Uterus (tissue), 4 donors: Measurements from ENCODE around the gene RELT. TPM values are rescaled to one million over a fixed set of nuclear protein-coding genes. Genes with fewer than 3 reads are reported as not detected.
A peak's percentile ranks its signal among the peaks of the same experiment; 100 is the strongest.

Experiments
- DNase-seq, 2 donors: peaks; one replicate each; pipeline ENCODE4 v3.0.0-alpha.2; 2019 to 2020
- H3K27ac ChIP-seq, 2 donors: fragments of 200-600 bp; sonication (generic); 1 replicate in 1 of 2; 2 replicates in 1 of 2; pipeline ENCODE4 v1.5.1; 2016 to 2018
- H3K27me3 ChIP-seq, 2 donors: fragments of 200-600 bp; sonication (generic); one replicate each; pipeline ENCODE4 v1.5.1; 2018 to 2019; ENCODE audit warnings: control low read depth in 1 of 2
- H3K36me3 ChIP-seq, 2 donors: fragments of 200-600 bp; sonication (generic); one replicate each; pipeline ENCODE4 v1.5.1; 2019; ENCODE audit warnings: control low read depth in 1 of 2
- H3K4me1 ChIP-seq, 2 donors: fragments of 200-600 bp; sonication (generic); one replicate each; pipeline ENCODE4 v1.5.1; 2018 to 2019; ENCODE audit warnings: control low read depth in 1 of 2
- H3K4me3 ChIP-seq, 2 donors: fragments of 200-600 bp; sonication (generic); 1 replicate in 1 of 2; 2 replicates in 1 of 2; pipeline ENCODE4 v1.5.1; 2018 to 2019; ENCODE audit warnings: mild to moderate bottlenecking in 1 of 2
- H3K9me3 ChIP-seq, 2 donors: fragments of 200-600 bp; sonication (generic); one replicate each; pipeline ENCODE4 v1.5.1; 2019; ENCODE audit warnings: control low read depth in 1 of 2
- CTCF ChIP-seq, 4 experiments: fragments of 200-600 bp in 2 of 4; fragments of 450-650 bp in 2 of 4; sonication (generic) in 2 of 4; IDR thresholded peaks; one replicate each; pipeline ENCODE4 v1.5.1; 2016 to 2019; ENCODE audit warnings: antibody characterized with exemption in 4 of 4, mild to moderate bottlenecking in 2 of 4, moderate library complexity in 1 of 4
- POLR2A ChIP-seq, 2 donors: fragments of 450-650 bp; IDR thresholded peaks; one replicate each; pipeline ENCODE4 v1.6.1; 2016; ENCODE audit warnings: antibody characterized with exemption in 2 of 2, mild to moderate bottlenecking in 1 of 2, moderate library complexity in 1 of 2
- intact Hi-C: fragments of 100-400 bp; cut with DNase I; formaldehyde crosslinking; loops from one replicate; pipeline ENCODE4 v1.15.1; 2023; ENCODE audit warnings: low total_unique reads
- total RNA-seq, 4 donors: library from RNA; depleted of rRNA in 3 of 4; stranded (reverse); fragments of >200 nt in 3 of 4; gene quantifications; one replicate each; pipeline versions ENCODE4 v1.1.0 to v1.2.4, GENCODE V29; 2014 to 2023
- donor health status: DM: yes; HTN: yes; CAD: no.

The RELT gene
- total RNA-seq, 4 donors from 2014 or later, result 0.29 to 5.8 (median 3.3) TPM; not detected in 1

- TF ChIP-seq CTCF (IDR thresholded peaks at IDR 0.05) (no peak), POLR2A (IDR thresholded peaks at IDR 0.05) (no peak)
- Histone ChIP-seq H3K4me3 (no peak overlapping the region), H3K4me1 (no peaks in the 10 kb centered on the region), H3K36me3 (no peaks in the 10 kb centered on the region), H3K27ac (no peak overlapping the region), H3K27me3 (no peaks in the 10 kb centered on the region), H3K9me3 (no peaks in the 10 kb centered on the region)
- no peak for DNase-seq
- intact Hi-C loops, result loop anchor here (5.0 kb wide), 1 partner anchor 44 kb away; no protein-coding TSS in a partner anchor
Measured at GRCh38 chr11:73391665-73392064, 15.5 kb downstream of the RELT start.

- no peak for DNase-seq
- H3K27ac ChIP-seq, result no peak overlapping the region
Measured at GRCh38 chr11:73392108-73393010, 16.2 kb downstream of the RELT start.

DNA sequence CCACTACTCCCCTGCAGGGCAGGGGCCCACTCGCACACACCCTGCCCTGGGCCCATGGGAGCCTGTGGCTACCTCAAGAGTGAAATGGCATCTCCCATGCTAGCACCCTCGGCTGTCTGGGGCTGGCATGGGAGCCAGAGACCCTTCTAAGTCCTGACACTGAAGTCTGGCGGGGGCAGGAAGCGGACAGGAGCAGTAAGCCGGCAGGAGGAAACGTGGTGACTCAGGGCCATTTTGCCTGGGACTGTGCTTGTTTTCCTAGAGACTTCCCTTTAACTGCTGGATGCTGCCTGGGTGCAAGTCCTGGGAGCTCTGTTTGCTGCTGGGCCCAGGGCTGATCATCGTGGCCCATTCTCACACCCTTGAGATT is 16.8 kb downstream of the RELT start:
- no peaks in the 10 kb centered on the region for H3K4me1 ChIP-seq
- no peak overlapping the region for H3K4me3 ChIP-seq

More at GRCh38 chr11:73392108-73393010, 16.2 kb downstream of the RELT start:
- H3K27me3 ChIP-seq, result no peaks in the 10 kb centered on the region
- intact Hi-C loops, result loop anchor here (5.0 kb wide), 1 partner anchor 45 kb away; no protein-coding TSS in a partner anchor
- no peaks in the 10 kb centered on the region for H3K4me1 ChIP-seq
- TF ChIP-seq POLR2A (IDR thresholded peaks at IDR 0.05) (no peak), CTCF (IDR thresholded peaks at IDR 0.05) (no peak)
- H3K36me3 ChIP-seq, result no peaks in the 10 kb centered on the region
- H3K4me3 ChIP-seq, result no peak overlapping the region
- no peaks in the 10 kb centered on the region for H3K9me3 ChIP-seq

DNA sequence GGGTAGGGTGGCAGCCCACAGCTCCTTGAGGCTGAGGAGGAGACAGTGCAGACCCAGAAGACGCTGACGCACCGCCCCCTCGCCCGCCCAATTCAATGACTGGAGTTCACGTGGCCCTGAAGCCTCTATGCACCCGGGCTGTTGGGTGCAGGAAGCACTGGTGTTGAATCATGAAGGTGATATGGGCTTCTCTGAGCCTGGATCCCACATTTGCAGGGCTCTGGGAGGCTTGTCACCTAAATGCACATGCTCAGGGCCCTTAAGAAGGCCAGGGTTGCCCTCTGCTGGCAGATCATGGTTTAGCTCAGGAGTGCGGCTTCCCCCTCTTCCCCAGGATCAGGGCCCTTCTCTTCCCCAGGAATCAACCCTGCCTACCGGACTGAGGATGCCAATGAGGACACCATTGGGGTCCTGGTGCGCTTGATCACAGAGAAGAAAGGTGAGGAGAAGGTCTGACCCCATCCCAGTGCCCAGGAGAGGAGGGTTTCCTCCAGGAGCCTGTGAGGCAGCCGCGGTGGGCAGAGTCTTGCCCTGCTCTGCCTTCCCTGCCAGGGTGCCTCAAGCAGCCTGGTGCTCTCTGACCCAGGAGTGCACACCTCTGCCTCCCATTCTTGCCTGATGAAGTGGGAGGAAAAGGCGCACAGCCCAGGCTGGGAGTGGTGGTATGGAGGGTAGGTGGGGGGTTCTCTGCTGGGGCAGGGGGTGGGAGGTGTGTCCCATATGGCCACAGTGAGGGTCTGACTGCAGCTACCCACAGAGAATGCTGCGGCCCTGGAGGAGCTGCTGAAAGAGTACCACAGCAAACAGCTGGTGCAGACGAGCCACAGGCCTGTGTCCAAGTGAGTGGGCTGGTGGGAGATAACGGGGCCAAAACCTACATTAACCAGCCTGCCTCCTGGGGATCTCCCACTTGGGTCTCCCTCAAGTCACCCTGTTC is 17.5 kb downstream of the RELT start:
- no peaks in the 10 kb centered on the region for H3K9me3 ChIP-seq
- H3K27ac ChIP-seq, result no peak overlapping the region
- TF ChIP-seq POLR2A (IDR thresholded peaks at IDR 0.05) (no peak), CTCF (IDR thresholded peaks at IDR 0.05) (peak; percentile 54 to 86 (median 76))
- H3K27me3 ChIP-seq, result no peaks in the 10 kb centered on the region
- no peaks in the 10 kb centered on the region for H3K36me3 ChIP-seq
- DNase-seq, result peak; percentile 68 to 73
- intact Hi-C loops, result loop anchor here (5.0 kb wide), 1 partner anchor 46 kb away; no protein-coding TSS in a partner anchor
- no peak overlapping the region for H3K4me3 ChIP-seq
- no peaks in the 10 kb centered on the region for H3K4me1 ChIP-seq

More for the DNA sequence above, 16.8 kb downstream of the RELT start:
- no peaks in the 10 kb centered on the region for H3K36me3 ChIP-seq
- no peak for TF ChIP-seq CTCF (IDR thresholded peaks at IDR 0.05)
- TF ChIP-seq POLR2A (IDR thresholded peaks at IDR 0.05), result no peak
- H3K27ac ChIP-seq, result no peak overlapping the region
- no peaks in the 10 kb centered on the region for H3K9me3 ChIP-seq
- DNase-seq, result no peak
- intact Hi-C loops, result loop anchor here (5.0 kb wide), 1 partner anchor 46 kb away; no protein-coding TSS in a partner anchor
- no peaks in the 10 kb centered on the region for H3K27me3 ChIP-seq
